Astrocyte of the spinal cord (primary cell): Measurements from ENCODE around the gene RABGAP1L.
"Not testable (repeated sequence)": the region's sequence is repeated elsewhere in the genome, so short reads cannot be mapped to it uniquely, and the experiment has no call there.

Source experiments
- DNase-seq: peaks from one replicate; pipeline ENCODE4 v3.0.0; 2011; ENCODE audit warnings: low read depth, low spot score
- H3K4me3 ChIP-seq: 2 replicates; pipeline ENCODE4 v1.5.1; 2011; ENCODE audit warnings: low read depth, mild to moderate bottlenecking, low read length, moderate library complexity
- in situ Hi-C: cut with HindIII; loops from 2 replicates; pipeline ENCODE4 v1.10.0; 2017; ENCODE audit warnings: low sequenced_read_pairs
- TF ChIP-seq, protein P1 (sequence below): IDR thresholded peaks from 2 replicates; pipeline ENCODE4 v1.5.1; 2012; ENCODE audit warnings: low read depth, mild to moderate bottlenecking, low read length, inconsistent platforms

RABGAP1L gene

DNA sequence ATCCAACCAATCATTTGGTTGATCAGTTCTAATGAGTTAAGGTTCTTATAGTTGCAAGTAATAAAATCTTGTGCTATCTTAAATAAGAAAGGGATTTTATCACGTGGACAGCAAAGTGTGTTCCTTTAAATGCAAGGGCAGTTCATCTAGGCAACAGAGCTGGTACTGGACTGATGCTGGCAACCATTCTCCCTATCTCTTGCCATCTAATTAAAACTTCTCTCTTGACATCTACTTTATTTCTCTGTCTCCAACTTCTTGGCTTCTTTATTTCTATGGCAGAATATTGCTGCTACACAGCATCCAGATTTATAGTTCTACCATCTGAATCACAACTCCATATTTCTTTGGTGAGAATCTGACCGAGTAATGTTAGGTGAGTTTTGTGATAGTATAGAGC lies 725.2 kb downstream of the RABGAP1L start:
- no peak overlapping the region for H3K4me3 ChIP-seq
- no peak for DNase-seq
- TF ChIP-seq, protein P1, sequence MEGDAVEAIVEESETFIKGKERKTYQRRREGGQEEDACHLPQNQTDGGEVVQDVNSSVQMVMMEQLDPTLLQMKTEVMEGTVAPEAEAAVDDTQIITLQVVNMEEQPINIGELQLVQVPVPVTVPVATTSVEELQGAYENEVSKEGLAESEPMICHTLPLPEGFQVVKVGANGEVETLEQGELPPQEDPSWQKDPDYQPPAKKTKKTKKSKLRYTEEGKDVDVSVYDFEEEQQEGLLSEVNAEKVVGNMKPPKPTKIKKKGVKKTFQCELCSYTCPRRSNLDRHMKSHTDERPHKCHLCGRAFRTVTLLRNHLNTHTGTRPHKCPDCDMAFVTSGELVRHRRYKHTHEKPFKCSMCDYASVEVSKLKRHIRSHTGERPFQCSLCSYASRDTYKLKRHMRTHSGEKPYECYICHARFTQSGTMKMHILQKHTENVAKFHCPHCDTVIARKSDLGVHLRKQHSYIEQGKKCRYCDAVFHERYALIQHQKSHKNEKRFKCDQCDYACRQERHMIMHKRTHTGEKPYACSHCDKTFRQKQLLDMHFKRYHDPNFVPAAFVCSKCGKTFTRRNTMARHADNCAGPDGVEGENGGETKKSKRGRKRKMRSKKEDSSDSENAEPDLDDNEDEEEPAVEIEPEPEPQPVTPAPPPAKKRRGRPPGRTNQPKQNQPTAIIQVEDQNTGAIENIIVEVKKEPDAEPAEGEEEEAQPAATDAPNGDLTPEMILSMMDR = no peak
- in situ Hi-C loops = no loop called here

DNA sequence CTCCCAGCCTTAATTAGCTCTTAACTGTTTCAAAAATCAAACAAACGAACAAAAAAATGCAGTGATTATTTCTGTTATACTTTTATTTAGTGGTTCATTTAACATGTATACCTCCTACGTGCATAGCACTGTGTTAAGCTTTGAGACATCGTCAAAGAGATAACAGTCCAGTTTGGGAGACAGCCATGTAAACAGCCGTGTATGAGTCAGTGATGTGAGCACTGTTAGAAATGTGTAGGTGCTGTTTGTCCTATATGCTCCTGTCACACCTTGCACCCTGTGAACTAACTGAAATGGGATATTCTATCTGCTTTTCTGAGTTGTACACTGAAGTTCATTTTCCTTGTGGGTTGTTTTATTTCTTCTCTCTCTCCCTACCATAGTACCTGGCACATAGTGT lies 730.7 kb downstream of the RABGAP1L start:
- in situ Hi-C loops = no loop called here
- TF ChIP-seq, protein P1 = no peak
- no peak overlapping the region for H3K4me3 ChIP-seq
- no peak for DNase-seq

DNA sequence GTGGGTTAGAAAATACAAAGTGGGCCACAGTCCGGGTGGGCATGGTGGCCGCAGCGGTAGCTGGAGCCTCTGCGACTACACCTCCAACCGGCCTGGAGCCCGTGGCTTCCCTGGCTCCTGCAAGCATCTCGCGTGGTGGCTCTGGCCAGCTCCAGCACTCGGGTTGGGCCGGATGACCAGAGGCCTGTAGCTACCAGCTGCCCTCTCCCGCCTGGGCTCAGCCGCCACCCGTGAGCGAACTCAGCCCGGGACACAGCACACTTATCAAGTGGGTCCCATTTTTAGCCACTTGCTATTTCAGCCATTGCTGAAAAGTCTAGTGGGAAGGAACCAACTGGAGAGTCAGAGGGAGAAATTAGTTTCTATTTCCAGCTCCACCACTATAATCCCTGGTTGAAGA lies 732.7 kb downstream of the RABGAP1L start:
- H3K4me3 ChIP-seq = no peak overlapping the region
- TF ChIP-seq, protein P1 = no peak
- in situ Hi-C loops = no loop called here
- no peak for DNase-seq

DNA sequence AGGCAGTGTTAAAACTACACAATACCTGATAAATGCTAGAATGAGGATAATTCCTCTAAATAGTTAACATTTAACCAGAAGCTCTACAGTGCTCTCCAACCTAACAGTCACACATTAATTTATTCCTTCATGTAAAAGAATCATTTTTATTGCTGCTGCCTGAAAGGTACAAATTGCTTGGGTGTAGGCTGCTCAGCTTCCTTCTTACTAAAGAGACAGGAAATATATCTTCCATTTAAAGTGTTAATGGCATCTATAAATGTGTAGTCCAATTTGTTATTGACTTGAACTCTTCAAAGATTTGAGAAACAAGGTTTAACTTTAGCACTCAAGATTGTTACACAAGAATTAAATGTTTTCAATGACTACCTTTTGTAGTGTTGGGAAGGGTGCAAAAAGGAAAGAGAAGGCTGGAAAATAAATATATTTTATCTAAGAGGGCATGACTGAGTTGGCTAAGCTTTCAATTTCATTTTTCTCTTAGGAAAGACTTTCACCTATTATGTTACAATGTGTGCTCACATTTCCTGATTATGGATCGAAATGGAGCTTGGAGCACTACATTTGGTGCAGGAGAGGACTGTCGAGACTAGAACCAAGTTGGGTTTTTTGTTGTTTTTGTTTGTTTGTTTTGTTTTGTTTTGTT lies 734.9 kb downstream of the RABGAP1L start:
- in situ Hi-C loops = no loop called here
- TF ChIP-seq, protein P1 = no peak
- no peak for DNase-seq
- H3K4me3 ChIP-seq = no peak overlapping the region

DNA sequence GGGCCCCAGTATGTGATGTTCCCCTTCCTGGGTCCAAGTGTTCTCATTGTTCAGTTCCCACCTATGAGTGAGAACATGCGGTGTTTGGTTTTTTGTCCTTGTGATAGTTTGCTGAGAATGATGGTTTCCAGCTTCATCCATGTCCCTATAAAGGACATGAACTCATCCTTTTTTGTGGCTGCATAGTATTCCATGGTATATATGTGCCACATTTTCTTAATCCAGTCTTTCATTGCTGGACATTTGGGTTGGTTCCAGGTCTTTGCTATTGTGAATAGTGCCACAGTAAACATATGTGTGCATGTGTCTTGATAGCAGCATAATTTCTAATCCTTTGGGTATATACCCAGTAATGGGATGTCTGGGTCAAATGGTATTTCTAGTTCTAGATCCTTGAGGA lies 736.3 kb downstream of the RABGAP1L start:
- in situ Hi-C loops, DNase-seq, H3K4me3 ChIP-seq: not testable (repeated sequence)

DNA sequence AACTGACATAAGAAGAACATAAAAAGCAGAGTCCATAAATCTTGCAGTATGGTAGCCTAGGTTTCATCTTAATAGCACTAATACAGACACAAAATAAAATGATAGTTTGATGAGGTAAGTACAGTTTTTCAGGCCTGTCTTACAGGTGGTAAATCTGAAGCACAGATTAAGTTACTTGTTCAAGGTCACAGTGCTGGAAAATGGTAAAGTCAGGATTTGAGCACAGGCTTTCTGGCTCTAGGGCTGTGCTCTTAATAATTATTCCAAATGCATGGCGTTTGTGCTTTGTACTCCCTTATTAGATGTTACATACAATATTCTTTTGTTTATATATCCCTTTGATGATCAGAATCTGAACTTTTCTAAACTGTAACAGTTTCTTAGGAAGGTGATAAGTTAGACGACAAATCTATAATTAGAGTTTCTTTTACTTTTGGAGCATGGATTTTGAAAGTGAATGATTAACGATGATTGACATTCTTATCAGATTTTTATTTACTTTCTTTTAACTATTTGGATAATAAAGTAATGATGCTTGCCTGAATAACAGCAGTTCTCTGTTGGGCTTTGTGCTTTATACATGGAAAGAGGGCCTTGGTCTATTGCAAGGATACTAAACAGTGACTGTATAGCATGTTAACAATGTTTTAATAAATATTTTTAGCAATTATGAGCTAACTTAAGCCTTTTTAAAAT lies 738.9 kb downstream of the RABGAP1L start:
- no peak for DNase-seq
- no peak overlapping the region for H3K4me3 ChIP-seq
- in situ Hi-C loops = no loop called here
- TF ChIP-seq, protein P1 = no peak

DNA sequence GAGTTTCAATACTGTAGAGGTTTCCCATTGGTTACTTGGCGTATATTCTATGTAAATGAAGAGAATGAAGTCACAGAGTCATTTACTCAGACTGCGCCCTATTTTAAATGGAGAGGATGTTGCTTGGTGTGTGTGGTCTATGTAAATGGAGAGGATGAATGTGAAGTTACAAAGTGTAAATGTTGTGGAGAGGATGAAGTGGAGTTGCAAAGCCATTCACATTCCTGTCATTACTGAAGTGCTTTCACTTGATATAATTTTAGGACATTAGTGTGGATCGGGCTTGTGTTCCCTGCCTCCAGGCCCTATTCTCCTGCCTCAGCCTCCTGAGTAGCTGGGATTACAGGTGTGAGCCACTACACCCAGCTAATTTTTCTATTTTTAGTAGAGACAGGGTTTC lies 741.0 kb downstream of the RABGAP1L start:
- DNase-seq = no peak
- H3K4me3 ChIP-seq = no peak overlapping the region
- in situ Hi-C loops = no loop called here
- TF ChIP-seq, protein P1 = no peak
